ENCODE measurements around the gene PARVA.

PARVA gene

GRCh38 chr11:12459865-12460444 lies 82.6 kb downstream of the PARVA start:
- DNase-seq (ENCODE audit: low spot score) = no peak

GRCh38 chr11:12460466-12460865 lies 83.1 kb downstream of the PARVA start:
- DNase-seq (ENCODE audit: low spot score) = no peak

- DNase-seq (ENCODE audit: low spot score) = no peak
Observed at GRCh38 chr11:12461516-12461915, 84.1 kb downstream of the PARVA start.

GRCh38 chr11:12464303-12464702 lies 86.9 kb downstream of the PARVA start:
- DNase-seq (ENCODE audit: low spot score) = no peak

GRCh38 chr11:12465332-12465731 lies 88.0 kb downstream of the PARVA start:
- no peak for DNase-seq (ENCODE audit: low spot score)

GRCh38 chr11:12467610-12468009 lies 90.2 kb downstream of the PARVA start:
- no peak for DNase-seq (ENCODE audit: low spot score)

- no peak for DNase-seq (ENCODE audit: low spot score)
Observed at GRCh38 chr11:12469451-12469850, 92.1 kb downstream of the PARVA start.

GRCh38 chr11:12470236-12470635 lies 92.9 kb downstream of the PARVA start:
- no peak for DNase-seq (ENCODE audit: low spot score)

- no peak for DNase-seq (ENCODE audit: low spot score)
Observed at GRCh38 chr11:12472401-12473005, 95.1 kb downstream of the PARVA start.

- no peak for DNase-seq (ENCODE audit: low spot score)
Observed at GRCh38 chr11:12473381-12473780, 96.0 kb downstream of the PARVA start.

- DNase-seq (ENCODE audit: low spot score) = no peak
Observed at GRCh38 chr11:12474871-12475270, 97.5 kb downstream of the PARVA start.

- no peak for DNase-seq (ENCODE audit: low spot score)
Observed at GRCh38 chr11:12478743-12479142, 101.4 kb downstream of the PARVA start.

GRCh38 chr11:12480401-12480800 lies 103.0 kb downstream of the PARVA start:
- no peak for DNase-seq (ENCODE audit: low spot score)

GRCh38 chr11:12482839-12483238 lies 105.5 kb downstream of the PARVA start:
- DNase-seq (ENCODE audit: low spot score) = no peak

- DNase-seq (ENCODE audit: low spot score) = no peak
Observed at GRCh38 chr11:12483604-12484003, 106.2 kb downstream of the PARVA start.

- no peak for DNase-seq (ENCODE audit: low spot score)
Observed at GRCh38 chr11:12485328-12485727, 108.0 kb downstream of the PARVA start.

- DNase-seq (ENCODE audit: low spot score) = no peak
Observed at GRCh38 chr11:12489246-12489772, 111.9 kb downstream of the PARVA start.

GRCh38 chr11:12494699-12495098 lies 117.3 kb downstream of the PARVA start:
- no peak for DNase-seq (ENCODE audit: low spot score)

- no peak for DNase-seq (ENCODE audit: low spot score)
Observed at GRCh38 chr11:12496181-12497025, 119.0 kb downstream of the PARVA start.

GRCh38 chr11:12497431-12497830 lies 120.1 kb downstream of the PARVA start:
- no peak for DNase-seq (ENCODE audit: low spot score)

- DNase-seq (ENCODE audit: low spot score) = no peak
Observed at GRCh38 chr11:12499071-12499470, 121.7 kb downstream of the PARVA start.

GRCh38 chr11:12502046-12502445 lies 124.7 kb downstream of the PARVA start:
- DNase-seq (ENCODE audit: low spot score) = no peak

GRCh38 chr11:12503039-12503484 lies 125.7 kb downstream of the PARVA start:
- DNase-seq (ENCODE audit: low spot score) = no peak
